Prostate gland (tissue), 2 donors: ENCODE data around the gene CD9. TPM values are rescaled to one million over a fixed set of nuclear protein-coding genes. Genes with fewer than 3 reads are reported as not detected.

Experiments
- DNase-seq: peaks from one replicate; pipeline ENCODE4 v3.0.0-alpha.2; 2019; ENCODE audit warnings: low spot score
- H3K27ac ChIP-seq, 2 donors: fragments of 200-600 bp; sonication (generic); 2 replicates each; pipeline ENCODE4 v1.5.1; 2017 to 2019
- H3K27me3 ChIP-seq: fragments of 200-600 bp; sonication (generic); replicated peaks from 2 replicates; pipeline ENCODE4 v1.5.1; 2019; ENCODE audit not compliant: insufficient read depth
- H3K36me3 ChIP-seq, 2 donors: fragments of 200-600 bp; sonication (generic); 1 replicate in 1 of 2; 2 replicates in 1 of 2; pipeline versions ENCODE4 v1.5.1 to v1.8.1; 2017 to 2019
- H3K4me1 ChIP-seq: fragments of 200-600 bp; sonication (generic); replicated peaks from 2 replicates; pipeline ENCODE4 v1.5.1; 2019
- H3K4me3 ChIP-seq, 2 donors: fragments of 200-600 bp; sonication (generic); 2 replicates each; pipeline ENCODE4 v1.5.1; 2017 to 2019
- H3K9me3 ChIP-seq: fragments of 200-600 bp; sonication (generic); 2 replicates; pipeline ENCODE4 v1.5.1; 2017
- CTCF ChIP-seq, 4 experiments: fragments of 200-600 bp in 2 of 4; fragments of 450-650 bp in 2 of 4; sonication (generic) in 2 of 4; IDR thresholded peaks; 1 replicate in 3 of 4; 2 replicates in 1 of 4; pipeline ENCODE4 v1.5.1; 2016 to 2019; ENCODE audit warnings: antibody characterized with exemption in 4 of 4, mild to moderate bottlenecking in 2 of 4, moderate library complexity in 2 of 4
- POLR2A ChIP-seq: fragments of 450-650 bp; IDR thresholded peaks from one replicate; pipeline ENCODE4 v1.6.1; 2016; ENCODE audit warnings: antibody characterized with exemption, mild to moderate bottlenecking
- POLR2AphosphoS5 ChIP-seq: sonication (generic); formaldehyde crosslinking; IDR thresholded peaks from one replicate; pipeline ENCODE4 v1.6.1; 2017; ENCODE audit warnings: antibody characterized with exemption
- WGBS: methylation state at CpG from one replicate; pipeline ENCODE4 v1.1.5; 2018; 5-methylcytosine and 5-hydroxymethylcytosine counted together
- intact Hi-C: fragments of 100-400 bp; cut with DNase I; formaldehyde crosslinking; loops from one replicate; pipeline ENCODE4 v1.14.2; 2022
- total RNA-seq, 2 donors: library from RNA; depleted of rRNA; stranded (reverse); fragments of >200 nt; gene quantifications; one replicate each; pipeline ENCODE4 v1.1.0, GENCODE V29; 2016

The CD9 gene
- total RNA-seq, 2 donors from 2014 or later, result 198 to 845 TPM

- H3K36me3 ChIP-seq, result no peaks in the 10 kb centered on the region
- no peak overlapping the region for H3K4me3 ChIP-seq
- peaks cover 42% of the 10 kb centered on the region for H3K4me1 ChIP-seq
- DNase-seq, result peak; percentile 99
- H3K27me3 ChIP-seq, result no peaks in the 10 kb centered on the region
- H3K27ac ChIP-seq, result peak overlapping the region; percentile 88 to 98
- peak; percentile 94 for TF ChIP-seq POLR2AphosphoS5
- no peak for TF ChIP-seq CTCF (IDR thresholded peaks at IDR 0.05)
- peak; percentile 56 for TF ChIP-seq POLR2A
- intact Hi-C loops, result no loop called here
- 38% methylated on average over 5 of the region's 5 CpGs for WGBS
- no peaks in the 10 kb centered on the region for H3K9me3 ChIP-seq
Observed at GRCh38 chr12:6215932-6216494, 15.8 kb downstream of the CD9 start.

GRCh38 chr12:6216581-6216980, 16.4 kb downstream of the CD9 start:
- TF ChIP-seq POLR2AphosphoS5 (no peak), CTCF (IDR thresholded peaks at IDR 0.05) (no peak), POLR2A (no peak)
- no peaks in the 10 kb centered on the region for H3K9me3 ChIP-seq
- WGBS, result 62% methylated on average over 7 of the region's 7 CpGs
- no peak for DNase-seq
- H3K4me3 ChIP-seq, result no peak overlapping the region
- H3K36me3 ChIP-seq, result no peaks in the 10 kb centered on the region
- H3K27me3 ChIP-seq, result no peaks in the 10 kb centered on the region
- peak overlapping the region; percentile 88 to 98 for H3K27ac ChIP-seq
- intact Hi-C loops, result no loop called here
- H3K4me1 ChIP-seq, result peaks cover 43% of the 10 kb centered on the region

GRCh38 chr12:6218347-6218925, 18.2 kb downstream of the CD9 start:
- H3K4me3 ChIP-seq, result no peak overlapping the region
- no peaks in the 10 kb centered on the region for H3K27me3 ChIP-seq
- H3K27ac ChIP-seq, result peak overlapping the region; percentile 88 to 98
- no peak for TF ChIP-seq POLR2A
- 37% methylated on average over 6 of the region's 6 CpGs for WGBS
- DNase-seq, result no peak
- intact Hi-C loops, result no loop called here
- H3K9me3 ChIP-seq, result no peaks in the 10 kb centered on the region
- peaks cover 54% of the 10 kb centered on the region for H3K4me1 ChIP-seq
- no peaks in the 10 kb centered on the region for H3K36me3 ChIP-seq

- no peak for TF ChIP-seq POLR2AphosphoS5
- TF ChIP-seq CTCF (IDR thresholded peaks at IDR 0.05), result no peak
- no peak for TF ChIP-seq POLR2A
- intact Hi-C loops, result no loop called here
Observed at GRCh38 chr12:6219980-6220379, 19.8 kb downstream of the CD9 start.

GRCh38 chr12:6221146-6221545, 20.9 kb downstream of the CD9 start:
- 78% methylated on average over 9 of the region's 9 CpGs for WGBS
- no peak for TF ChIP-seq POLR2AphosphoS5
- no peak for TF ChIP-seq CTCF (IDR thresholded peaks at IDR 0.05)
- no peak for TF ChIP-seq POLR2A
- peak overlapping the region; percentile 88 to 98 for H3K27ac ChIP-seq

More at GRCh38 chr12:6219980-6220379, 19.8 kb downstream of the CD9 start:
- Histone ChIP-seq H3K27ac (peak overlapping the region; percentile 88 to 98), H3K27me3 (no peaks in the 10 kb centered on the region), H3K4me3 (no peak overlapping the region), H3K4me1 (peaks cover 63% of the 10 kb centered on the region), H3K36me3 (no peaks in the 10 kb centered on the region), H3K9me3 (no peaks in the 10 kb centered on the region)
- 71% methylated on average over 6 of the region's 6 CpGs for whole genome bisulfite sequencing
- no peak for DNase-seq

More at GRCh38 chr12:6221146-6221545, 20.9 kb downstream of the CD9 start:
- no peak for DNase-seq
- intact Hi-C loops, result no loop called here
- no peaks in the 10 kb centered on the region for H3K36me3 ChIP-seq
- peaks cover 62% of the 10 kb centered on the region for H3K4me1 ChIP-seq
- H3K27me3 ChIP-seq, result no peaks in the 10 kb centered on the region
- no peak overlapping the region for H3K4me3 ChIP-seq
- H3K9me3 ChIP-seq, result no peaks in the 10 kb centered on the region
